Fibroblast of skin of right quadriceps (primary cell): Measurements from ENCODE around the gene SMIM35.

Experiments
- DNase-seq: peaks from one replicate; pipeline ENCODE4 v3.0.0-alpha.2; 2013

SMIM35 gene

GRCh38 chr11:118057251-118058145, 29.3 kb downstream of the SMIM35 start:
- no peak for DNase-seq

GRCh38 chr11:118056806-118057205, 30.0 kb downstream of the SMIM35 start:
- DNase-seq: no peak

GRCh38 chr11:118055966-118056365, 30.8 kb downstream of the SMIM35 start:
- no peak for DNase-seq

DNA sequence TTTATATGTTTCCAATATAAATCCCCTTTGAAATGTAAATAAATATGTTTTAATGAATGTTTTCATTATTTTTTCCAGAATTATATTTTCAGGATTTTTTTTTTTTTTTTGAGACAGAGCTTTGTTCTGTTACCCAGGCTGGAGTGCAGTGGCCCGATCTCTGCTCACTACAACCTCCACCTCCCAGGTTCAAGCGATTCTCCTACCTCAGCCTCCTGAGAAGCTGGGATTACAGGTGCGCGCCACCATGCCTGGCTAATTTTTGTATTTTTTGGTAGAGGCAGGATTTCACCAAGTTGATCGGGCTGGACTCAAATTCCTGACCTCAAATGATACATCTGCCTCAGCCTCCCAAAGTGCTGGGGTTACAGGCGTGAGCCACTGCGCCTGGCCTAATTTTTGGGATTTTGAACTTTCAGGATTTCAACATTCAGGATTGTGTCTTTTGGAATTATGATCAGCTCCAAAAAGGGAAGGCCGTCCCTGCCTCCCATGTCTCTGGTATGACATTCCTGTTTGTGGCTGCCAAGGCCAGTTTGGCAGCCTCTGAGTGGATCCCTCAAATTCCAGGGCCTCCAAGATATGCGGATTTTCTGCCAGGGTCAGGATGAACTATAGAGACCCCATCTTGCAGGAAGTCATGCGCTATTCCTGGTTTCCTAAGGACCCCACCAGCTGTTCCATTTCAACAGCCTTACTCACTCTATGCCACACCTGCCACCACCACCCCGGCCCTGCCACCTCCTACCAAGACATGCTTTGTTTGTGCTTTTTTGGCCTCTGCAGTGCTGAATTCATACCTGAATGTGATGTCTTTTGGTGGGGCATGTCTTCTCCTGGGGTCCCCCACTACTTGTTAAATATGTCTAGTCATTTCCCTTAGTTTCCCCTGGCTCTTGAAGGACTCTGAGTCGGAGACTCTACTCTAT, 31.8 kb downstream of the SMIM35 start:
- no peak for DNase-seq

DNA sequence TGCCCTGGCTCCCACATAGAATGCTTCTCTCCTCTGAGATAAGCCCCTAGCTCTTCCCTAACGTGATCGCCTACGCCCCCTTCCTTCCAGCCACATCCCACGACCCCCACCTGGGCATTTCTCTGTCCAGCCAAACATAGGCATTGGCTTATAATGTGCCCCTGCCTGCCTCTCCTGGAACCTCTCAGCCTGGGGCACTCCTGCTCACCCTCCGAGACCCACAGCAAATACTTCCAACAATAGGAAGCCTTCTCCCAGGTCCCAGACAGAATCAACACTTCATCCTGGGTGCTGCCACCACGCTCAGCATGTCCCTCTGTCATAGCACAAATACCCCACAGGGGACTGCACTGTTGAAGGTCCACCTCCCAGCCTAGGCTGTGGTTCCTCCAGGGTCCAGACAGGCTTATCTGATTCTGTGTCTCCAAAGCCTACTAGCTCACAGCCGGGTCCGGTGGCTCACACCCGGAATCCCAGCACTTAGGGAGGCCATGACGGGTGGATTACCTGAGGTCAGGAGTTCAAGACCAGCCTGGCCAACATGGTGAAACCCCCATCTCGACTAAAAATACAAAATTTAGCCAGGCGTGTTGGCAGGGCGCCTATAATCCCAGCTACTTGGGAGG, 34.1 kb downstream of the SMIM35 start:
- no peak for DNase-seq

DNA sequence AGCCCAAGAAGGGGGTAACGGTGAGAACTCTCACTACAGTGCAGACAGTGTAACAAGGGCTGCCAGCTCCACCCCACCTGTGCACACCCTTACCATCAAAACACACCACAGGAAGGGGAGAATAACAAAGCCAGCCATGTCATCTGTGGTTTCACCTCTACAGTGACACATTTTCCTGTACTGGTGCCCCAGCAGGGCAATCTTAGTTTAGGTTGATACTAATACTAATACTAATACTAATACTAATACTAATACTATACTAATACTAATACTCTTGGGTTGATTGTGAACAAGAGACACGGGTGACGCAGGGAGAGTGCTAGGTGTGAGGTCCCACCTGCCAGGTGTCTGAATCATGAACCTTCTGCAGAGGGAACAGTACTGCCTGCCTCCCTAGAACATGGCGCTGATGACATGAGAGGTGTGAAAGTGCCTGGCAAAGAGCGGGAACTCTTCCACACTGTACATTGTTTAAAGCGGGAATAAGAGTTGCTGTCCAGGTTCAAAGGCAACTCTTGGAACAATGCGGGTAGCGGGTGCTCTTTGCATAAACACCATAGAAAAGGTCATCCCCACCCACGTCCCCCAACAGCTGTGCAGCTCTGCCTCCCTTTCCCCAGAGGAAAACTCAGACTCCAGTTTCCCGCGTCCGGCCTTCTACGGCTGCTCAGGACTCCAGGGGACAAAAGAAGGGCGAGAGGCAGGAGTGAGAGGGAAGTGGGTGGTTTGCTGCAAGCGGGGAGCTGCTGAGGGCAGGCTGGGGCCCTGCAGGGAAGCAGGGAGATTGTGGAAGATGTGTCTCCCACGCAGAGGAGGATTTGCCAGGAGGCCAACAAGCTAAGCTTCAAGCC, 34.9 kb downstream of the SMIM35 start:
- no peak for DNase-seq

- no peak for DNase-seq
Measured at GRCh38 chr11:118051136-118051610, 35.6 kb downstream of the SMIM35 start.

- no peak for DNase-seq
Measured at GRCh38 chr11:118050208-118050891, 36.4 kb downstream of the SMIM35 start.

DNA sequence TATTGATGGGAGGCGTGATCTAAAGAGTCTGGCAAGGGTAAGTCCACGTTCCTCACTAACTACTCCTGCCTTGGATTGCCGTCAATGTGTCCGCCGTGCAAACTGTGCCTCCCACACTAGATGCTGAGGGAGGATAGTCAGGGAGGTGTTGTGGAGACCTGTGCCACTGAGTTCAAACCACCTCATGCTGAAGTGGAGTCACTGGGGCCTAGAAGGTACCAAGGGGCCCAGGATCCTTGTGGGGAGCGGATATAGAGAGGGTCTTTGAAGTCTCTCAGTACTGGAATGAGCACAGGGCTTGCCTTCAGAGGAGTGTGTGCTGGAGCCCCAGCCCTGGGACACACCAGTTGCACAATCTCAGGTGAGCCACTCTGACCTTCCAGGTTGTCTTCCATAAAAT, 37.0 kb downstream of the SMIM35 start:
- DNase-seq: no peak

DNA sequence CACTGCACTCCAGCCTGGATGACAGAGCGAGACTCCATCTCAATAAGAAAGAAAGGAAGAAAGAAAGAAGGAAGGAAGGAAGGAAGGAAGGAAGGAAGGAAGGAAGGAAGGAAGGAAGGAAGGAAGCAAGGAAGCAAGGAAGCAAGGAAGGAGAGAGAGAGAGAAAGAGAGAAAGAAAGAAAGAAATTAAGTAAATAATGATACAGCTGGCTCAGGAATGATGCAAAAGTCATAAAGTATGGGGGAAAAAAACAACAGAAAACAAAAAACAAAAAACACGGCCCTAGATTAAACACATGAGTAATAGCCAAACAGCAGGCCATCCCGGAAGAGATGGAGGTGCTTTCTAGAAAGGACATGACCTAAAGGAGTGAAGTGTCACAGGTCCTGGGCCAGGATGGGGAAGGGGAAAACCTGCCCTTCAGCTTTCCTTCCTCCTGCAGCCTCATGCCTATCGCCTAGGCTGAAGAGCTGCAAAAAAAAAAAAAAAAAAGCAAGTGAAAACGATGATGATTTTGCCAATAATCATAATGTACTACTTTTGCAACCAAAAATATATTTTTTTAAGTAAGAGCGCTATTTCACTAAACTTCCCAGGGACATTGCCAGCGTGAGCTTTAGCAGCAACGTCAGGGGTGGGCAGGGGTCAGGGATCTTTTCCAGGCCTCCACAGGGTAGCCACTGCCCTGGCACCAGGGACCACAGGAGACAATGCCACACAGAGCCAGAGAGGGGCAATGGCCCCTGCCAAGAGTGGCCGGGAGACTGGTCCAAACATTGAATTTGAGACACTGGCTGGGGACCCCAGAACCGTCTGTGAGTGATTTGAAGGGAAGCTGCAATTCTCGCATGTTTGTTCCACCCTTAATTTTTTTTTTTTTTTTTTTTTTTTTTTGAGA, 38.0 kb downstream of the SMIM35 start:
- no peak for DNase-seq

GRCh38 chr11:118047749-118048148, 39.0 kb downstream of the SMIM35 start:
- DNase-seq: no peak

GRCh38 chr11:118046964-118047700, 39.6 kb downstream of the SMIM35 start:
- no peak for DNase-seq

DNA sequence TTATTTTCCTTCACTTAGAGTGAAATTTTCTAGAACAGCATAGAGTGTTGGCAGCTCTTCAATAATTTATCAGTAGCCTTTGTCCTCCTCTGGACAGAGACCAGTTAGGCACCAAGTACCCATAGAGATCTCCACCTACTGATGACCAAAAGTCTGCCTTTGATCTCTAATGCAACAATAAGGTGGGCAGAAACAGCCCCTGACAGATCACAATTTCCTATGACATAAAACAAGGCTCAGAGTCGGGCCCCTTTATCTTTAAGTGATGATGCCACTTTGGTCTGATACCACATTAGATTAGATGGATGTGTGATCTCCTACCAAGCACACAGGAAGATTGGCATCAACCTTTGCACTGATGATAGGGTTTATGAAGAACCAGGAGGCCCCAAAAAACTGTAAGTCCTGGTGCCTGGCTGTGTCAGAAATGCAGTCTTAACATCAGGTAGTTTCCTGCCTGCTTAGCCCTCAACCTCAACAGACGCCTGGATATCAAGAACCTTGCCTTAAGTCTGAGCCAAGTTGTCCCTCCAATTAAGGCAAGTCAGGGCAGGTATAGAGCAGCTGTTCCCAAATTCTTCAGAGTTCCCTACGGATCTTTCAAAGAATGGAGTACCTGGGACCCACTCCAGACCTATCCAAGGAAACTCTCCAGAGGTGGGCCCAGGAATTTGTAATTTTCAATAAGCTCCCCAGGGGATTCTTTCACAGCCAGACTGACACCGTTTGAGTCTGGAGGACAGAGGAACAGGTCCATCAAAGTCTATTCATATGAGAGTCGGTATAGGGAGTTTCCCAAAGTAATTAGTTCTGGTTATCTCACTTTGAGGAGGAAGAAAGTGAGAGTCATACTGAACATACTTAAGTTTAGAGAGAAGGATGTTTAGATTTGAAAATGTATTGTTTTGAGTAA, 40.5 kb downstream of the SMIM35 start:
- no peak for DNase-seq

GRCh38 chr11:118045191-118045590, 41.6 kb downstream of the SMIM35 start:
- DNase-seq: no peak

DNA sequence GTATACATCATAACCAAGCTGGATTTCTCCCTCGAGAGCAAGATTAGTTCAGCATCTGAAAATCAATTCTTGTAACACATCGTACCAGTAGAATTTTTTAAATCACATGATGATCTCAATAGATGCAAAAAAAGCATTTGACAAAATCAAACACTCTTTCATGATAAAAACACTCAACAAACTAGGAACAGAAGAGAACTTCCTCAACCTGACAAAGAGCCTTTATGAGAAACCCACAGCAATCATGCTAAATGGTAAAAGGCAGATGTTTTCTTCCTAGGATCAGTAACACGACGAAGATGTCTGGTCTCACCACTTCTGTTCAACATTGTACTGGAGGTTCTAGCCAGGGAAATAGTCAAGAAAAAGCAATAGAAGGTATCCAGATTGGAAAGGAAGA, 44.0 kb downstream of the SMIM35 start:
- no peak for DNase-seq

- DNase-seq: no peak
Measured at GRCh38 chr11:118042141-118042540, 44.6 kb downstream of the SMIM35 start.

DNA sequence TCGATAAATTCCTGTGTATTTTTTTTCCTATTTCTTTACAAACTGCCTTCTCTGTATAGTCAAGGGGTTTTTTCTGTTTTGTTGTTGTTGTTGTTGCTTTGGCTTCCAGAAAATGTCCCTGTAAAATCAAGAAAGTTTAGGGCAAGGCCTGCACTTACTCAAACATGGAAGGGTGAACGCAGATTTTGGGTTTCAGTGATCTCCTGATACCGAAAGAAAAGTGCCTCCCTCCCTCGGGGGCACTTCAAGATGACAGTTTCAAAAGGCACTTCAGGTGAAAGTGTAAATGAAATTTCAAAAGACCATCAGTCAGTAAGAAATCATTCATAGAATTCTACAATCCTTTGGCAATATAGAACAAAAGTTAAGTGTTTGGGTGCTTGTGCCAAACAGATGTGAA, 53.3 kb downstream of the SMIM35 start:
- DNase-seq: no peak

- no peak for DNase-seq
Measured at GRCh38 chr11:118028626-118029025, 58.1 kb downstream of the SMIM35 start.

DNA sequence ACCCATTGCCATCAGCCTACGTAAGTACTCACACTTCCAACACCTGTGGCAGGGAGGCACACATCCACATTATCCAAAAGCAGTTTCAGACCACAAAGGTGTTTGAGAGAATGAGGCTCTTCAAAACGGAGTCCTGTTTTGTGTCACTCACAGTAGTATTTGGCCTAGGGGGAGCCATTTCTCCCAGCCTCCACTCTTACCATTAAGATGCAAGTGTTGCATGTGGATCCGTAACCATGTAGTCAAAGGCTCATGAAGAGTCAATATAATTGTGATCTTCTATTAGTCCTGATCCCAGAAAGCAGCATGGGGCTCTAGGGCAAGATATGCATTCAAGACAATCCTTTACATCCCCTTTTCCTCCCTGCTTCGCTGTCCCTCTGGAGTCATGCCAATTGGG, 59.1 kb downstream of the SMIM35 start:
- no peak for DNase-seq
